Activated CD4-positive, CD25-positive, alpha-beta regulatory T cell treated with anti-CD3 and anti-CD28 coated beads, Interleukin-2, amount 50 U/mL, for 24 hours (primary cell): Measurements from ENCODE around the gene FAT1.
"Not testable (repeated sequence)": the region's sequence is repeated elsewhere in the genome, so short reads cannot be mapped to it uniquely, and the experiment has no call there.

Experiments used
- ATAC-seq, 2 donors: fragments of 150-1000 bp; cut with Tn5 transposase; one replicate each; pipeline ENCODE4 v1.10.0; 2021; ENCODE audit warnings: mild to moderate bottlenecking in 1 of 2, moderate library complexity in 1 of 2

FAT1 gene

GRCh38 chr4:186723292-186724057, at the start of gene FAT1:
Gene FAT1, minus strand, starts transcription at chr4:186723856. Its CDS starts 14,029 bp downstream, at chr4:186709827.
- no peak for ATAC-seq

DNA sequence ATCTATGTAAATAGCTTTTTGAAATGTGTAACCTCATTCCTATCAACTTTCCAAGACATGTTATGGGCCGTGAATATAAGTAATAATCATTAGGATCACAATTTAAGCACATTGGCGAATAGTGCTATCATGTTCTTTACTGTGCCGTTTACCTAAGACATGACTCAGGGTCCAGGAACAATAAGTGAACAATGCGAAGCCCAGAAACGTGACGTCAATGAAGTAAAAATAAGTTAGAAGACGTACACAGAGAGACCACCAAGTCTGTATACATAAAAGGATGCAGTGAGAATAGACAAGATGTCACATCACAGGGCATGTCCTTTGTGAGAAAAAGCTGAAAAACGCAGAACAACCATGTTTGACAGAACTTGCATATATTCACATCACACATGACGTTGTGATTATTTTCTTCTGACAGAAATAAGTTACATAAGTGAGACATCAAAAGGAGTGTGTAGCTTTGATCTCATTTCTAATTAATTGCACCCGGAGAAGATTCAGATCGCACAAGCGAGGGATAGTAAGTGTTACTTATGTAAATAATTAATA, 49.4 kb upstream of the FAT1 start:
- no peak for ATAC-seq

- no peak for ATAC-seq
These were observed 48.0 kb upstream of the FAT1 start for GRCh38 chr4:186771624-186772023.

DNA sequence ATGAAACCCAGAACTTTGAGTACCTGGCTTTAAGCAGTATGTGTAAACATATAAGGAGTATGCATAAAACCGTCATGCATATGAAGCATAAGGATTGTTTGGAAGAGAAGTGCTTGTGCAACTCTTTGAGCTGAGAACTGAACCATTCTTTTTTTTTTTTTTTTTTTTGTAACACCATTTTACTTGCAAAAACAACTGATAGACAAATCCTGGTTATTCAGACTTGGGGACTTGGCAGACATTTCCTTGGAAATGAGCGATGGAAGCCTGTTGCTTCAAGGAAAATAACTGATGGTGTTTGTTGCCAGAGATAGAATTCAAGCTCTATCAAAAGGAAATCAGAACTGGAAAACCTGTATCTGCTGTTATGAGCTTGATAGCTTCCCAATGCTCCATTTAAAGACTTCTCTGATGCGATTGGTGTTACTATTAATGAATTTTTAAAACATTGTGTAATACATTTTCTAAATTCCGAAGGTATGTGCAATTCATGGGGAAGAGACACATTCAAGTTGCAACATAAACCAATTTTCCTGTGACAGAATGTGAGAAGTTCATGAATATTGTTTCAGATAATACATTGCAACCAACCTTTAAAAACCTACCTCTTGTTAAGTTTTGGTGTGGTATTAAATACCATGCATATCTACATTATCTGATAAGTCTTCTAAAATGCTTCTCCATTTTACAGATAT, 47.0 kb upstream of the FAT1 start:
- no peak for ATAC-seq

DNA sequence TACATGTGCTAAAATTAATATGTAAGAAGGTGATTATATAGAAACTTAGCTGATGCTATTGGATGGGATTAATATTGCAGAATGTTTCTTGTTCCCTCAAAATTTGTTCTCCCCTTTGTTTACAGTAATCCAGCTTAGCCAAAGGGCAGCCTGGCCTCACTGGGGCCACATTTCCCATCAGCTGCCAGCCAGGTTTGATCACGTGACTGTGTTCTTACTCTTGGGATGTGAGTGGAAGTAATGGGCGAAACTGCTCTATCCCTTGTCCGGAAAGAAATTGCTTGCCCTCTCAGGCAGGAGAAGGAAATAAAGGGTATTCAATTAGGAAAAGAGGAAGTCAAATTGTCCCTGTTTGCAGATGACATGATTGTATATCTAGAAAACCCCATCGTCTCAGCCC, 44.1 kb upstream of the FAT1 start:
- no peak for ATAC-seq

- ATAC-seq: no peak
These were observed 42.3 kb upstream of the FAT1 start for GRCh38 chr4:186765673-186766546.

DNA sequence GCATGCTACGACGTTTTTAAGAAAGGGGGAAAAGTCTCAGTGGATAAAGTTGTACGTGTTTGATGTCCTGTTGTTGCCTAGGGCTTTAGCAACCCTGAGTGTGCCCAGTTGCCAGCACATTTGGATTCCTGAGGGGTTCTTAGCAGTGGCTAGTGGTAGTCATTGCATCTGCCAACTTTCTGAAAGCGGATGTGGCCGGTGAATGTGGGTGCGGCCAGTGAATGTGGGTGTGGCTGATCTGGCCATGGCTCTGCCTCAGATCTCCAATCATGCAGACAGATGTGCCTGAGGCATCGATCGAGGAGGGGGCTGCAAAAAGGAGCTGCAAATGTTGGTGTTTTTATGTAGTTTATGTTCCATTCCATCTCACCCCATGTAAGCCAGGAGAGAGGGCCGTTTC, 41.5 kb upstream of the FAT1 start:
- ATAC-seq: no peak

DNA sequence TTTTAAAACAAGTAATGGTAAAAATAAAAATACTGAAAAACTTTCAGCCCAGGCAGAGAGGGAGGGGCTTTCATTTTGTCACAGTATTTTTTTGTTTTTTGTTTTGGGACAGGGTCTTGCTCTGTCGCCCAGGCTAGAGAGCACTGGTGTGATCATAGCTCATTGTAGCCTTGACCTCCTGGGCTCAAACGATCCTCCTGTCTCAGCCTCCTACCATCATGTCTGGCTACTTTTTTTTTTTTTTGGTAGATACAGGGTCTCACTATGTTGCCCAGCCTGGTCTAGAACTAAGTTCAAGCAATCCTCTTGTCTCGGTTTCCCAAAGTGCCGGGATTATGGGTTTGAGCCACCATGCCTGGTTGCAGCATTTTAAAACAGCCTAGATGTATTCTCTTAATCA, 40.8 kb upstream of the FAT1 start:
- ATAC-seq: no peak

DNA sequence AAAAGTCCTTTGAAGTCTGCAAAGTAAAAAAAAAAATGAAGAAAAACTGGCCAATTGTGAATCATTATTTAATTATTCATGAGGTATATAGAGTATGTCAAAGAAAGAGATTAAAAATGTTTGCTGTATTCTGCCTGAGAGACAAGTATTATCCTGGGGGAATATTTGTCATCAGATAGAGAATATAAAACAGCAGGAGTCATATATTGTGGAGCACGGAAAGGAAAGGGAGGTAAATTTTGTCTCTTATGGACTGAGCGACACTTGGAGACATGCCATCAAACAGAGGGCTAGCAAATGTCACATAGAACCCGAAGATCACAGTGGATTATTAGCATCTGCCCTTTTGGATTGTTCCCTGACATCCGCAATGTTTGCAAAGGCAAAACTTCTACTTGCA, 39.2 kb upstream of the FAT1 start:
- ATAC-seq: no peak

DNA sequence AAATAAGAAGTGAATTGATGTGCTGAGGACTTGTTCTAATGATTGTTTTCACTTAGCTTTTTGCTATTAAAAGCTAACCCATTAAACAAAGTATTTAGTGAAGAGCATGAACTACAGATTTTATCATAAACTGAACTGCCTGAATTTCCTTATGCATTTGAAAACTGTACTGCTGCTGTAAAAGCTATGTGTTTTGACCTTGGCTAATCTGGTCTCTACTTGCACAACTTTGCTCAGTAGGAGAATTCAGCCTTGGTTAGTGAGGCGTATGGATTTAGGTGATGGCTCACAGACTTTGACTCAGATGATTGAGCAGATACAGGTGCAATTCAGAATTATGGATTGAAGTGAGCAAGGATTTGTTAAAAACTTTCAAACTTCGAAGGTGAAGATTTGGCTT, 38.7 kb upstream of the FAT1 start:
- no peak for ATAC-seq

- not testable (repeated sequence) for ATAC-seq
These were observed 38.3 kb upstream of the FAT1 start for GRCh38 chr4:186761956-186762355.

GRCh38 chr4:186761393-186761792, 37.7 kb upstream of the FAT1 start:
- ATAC-seq: no peak

GRCh38 chr4:186760576-186760975, 36.9 kb upstream of the FAT1 start:
- ATAC-seq: no peak

DNA sequence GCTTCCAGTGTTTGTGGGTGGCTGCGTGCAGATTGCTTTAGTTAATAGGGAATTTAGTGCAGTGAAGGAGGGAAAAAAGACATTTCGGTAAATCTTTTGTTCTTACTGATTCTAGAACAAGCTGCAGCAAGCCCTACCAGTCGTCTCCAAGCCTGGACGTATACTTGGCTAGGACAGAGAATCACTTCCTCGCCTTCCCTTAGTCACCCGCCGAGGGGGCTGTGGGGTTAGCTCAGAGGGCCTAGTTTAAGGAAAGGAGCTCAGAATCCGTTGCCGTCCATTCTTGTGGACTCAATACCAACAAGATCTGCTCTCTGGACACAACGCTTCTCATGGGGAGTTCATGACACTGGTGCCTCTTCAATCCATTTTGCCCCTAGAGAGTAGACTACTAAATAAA, 36.3 kb upstream of the FAT1 start:
- ATAC-seq: no peak

GRCh38 chr4:186758929-186759682, 35.5 kb upstream of the FAT1 start:
- ATAC-seq: no peak

DNA sequence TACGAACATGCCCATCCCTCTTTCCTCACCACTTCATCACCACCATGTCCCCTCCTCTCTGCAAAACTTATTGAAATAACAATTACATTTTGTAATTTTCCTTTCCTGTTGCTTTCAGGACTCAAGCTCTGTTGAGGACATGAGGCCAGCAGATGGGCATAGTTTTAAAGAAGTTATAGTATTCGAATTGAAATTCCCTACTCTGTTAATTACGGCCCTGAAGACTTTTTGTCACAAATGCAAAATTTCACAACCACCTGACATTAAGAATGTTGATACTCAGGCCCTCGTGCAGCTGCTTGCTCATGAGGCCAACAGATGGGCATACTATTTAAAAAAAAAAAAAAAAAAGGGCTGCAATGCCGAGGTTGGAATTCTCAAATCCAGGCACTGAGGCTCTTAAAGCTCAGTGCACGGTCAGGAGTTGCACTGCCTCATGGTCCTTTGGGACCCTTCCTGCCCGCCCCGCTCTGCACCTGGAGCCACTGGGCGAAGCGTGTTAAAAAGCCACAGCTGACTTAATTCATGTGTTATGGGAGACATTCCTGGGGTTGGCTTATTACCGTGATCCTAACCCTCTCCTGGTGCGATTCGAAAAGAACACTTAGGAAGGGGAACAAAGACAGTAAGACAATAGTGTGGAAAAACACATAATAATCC, 34.2 kb upstream of the FAT1 start:
- no peak for ATAC-seq

DNA sequence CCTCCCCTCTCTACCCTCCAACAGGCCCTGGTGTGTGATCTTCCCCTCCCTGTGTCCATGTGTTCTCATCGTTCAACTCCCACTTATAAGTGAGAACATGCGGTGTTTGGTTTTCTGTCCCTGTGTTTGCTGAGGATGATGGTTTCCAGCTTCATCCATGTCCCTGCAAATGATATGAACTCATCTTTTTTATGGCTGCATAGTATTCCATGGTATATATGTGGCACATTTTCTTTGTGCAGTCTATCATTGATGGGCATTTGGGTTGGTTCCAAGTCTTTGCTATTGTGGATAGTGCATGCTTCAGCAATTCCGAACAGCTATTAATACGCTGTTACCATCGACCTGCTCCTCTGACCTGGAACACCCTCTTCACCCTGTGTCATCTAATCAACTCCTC, 32.9 kb upstream of the FAT1 start:
- not testable (repeated sequence) for ATAC-seq

- ATAC-seq: no peak
These were observed 32.2 kb upstream of the FAT1 start for GRCh38 chr4:186755550-186756519.

- ATAC-seq: no peak
These were observed 31.3 kb upstream of the FAT1 start for GRCh38 chr4:186754976-186755375.

DNA sequence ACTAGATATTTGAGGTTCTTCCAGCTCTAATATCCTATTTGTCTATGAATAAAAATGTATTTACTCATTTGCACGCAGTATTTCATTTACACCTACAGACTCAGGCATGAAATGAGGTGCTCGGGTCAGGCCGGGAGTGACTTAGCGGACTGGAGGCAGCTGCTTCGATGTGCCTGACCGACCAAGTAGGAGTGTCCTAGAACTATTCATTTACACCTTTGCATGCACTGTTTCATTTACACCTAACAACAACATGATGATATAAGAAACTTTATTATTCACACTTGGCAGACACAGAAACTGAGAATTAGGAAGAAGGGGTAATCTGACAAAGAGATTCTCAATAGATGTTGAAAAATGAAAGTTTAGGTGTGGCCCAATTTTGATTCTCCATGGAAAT, 28.7 kb upstream of the FAT1 start:
- no peak for ATAC-seq
